Activated B cell treated with CpG ODN at 0.5 μM for 24 hours (primary cell): ENCODE results near the gene ABHD1. TPM values are rescaled to one million over a fixed set of nuclear protein-coding genes. Genes with fewer than 3 reads are reported as not detected.

ENCODE experiments used
- ATAC-seq: fragments of 200-7000 bp; cut with Tn5 transposase; one replicate; pipeline ENCODE4 v1.10.0; 2021; ENCODE audit warnings: low read depth, mild to moderate bottlenecking, moderate library complexity
- CTCF ChIA-PET: fragments of 350-600 bp; sonication (Branson Sonifier 250); formaldehyde crosslinking; loops from one replicate; lab custom pipeline; 2021; ENCODE audit warnings: antibody characterized with exemption; lab: Charles Lee
- POLR2A ChIA-PET: fragments of 350-600 bp; sonication (Branson Sonifier 250); formaldehyde crosslinking; loops from one replicate; lab custom pipeline; 2021; ENCODE audit warnings: antibody characterized with exemption; lab: Charles Lee
- DNase-seq: peaks from one replicate; pipeline ENCODE4 v3.0.0; 2022
- H3K27ac Mint-ChIP-seq: one replicate; pipeline ENCODE4 v1.8.0; 2020; ENCODE audit warnings: mixed read lengths
- H3K27me3 Mint-ChIP-seq: one replicate; pipeline ENCODE4 v1.8.0; 2021; ENCODE audit warnings: mixed read lengths
- H3K36me3 Mint-ChIP-seq: one replicate; pipeline ENCODE4 v1.8.0; 2021; ENCODE audit warnings: low read depth, mixed read lengths
- H3K4me1 Mint-ChIP-seq: one replicate; pipeline ENCODE4 v1.8.0; 2021; ENCODE audit warnings: mixed read lengths
- H3K4me3 Mint-ChIP-seq: one replicate; pipeline ENCODE4 v1.8.0; 2020; ENCODE audit warnings: mild to moderate bottlenecking, mixed read lengths
- H3K9me3 Mint-ChIP-seq: one replicate; pipeline ENCODE4 v1.8.0; 2020; ENCODE audit warnings: mixed read lengths
- intact Hi-C: fragments of 100-400 bp; cut with micrococcal nuclease; formaldehyde crosslinking; loops from one replicate; pipeline ENCODE4 v1.15.1; 2024
- total RNA-seq: library from RNA; stranded (reverse); gene quantifications from 2 replicates; pipeline ENCODE4 v1.2.3, GENCODE V29; 2022
- TF ChIP-seq, protein P1 (sequence below): fragments of 200-600 bp; IDR thresholded peaks from one replicate; pipeline ENCODE4 v1.8.0; 2022; ENCODE audit warnings: antibody characterized with exemption, mild to moderate bottlenecking

ABHD1 gene
- total RNA-seq, 1 donor from 2014 or later, result 1.1 TPM

DNA sequence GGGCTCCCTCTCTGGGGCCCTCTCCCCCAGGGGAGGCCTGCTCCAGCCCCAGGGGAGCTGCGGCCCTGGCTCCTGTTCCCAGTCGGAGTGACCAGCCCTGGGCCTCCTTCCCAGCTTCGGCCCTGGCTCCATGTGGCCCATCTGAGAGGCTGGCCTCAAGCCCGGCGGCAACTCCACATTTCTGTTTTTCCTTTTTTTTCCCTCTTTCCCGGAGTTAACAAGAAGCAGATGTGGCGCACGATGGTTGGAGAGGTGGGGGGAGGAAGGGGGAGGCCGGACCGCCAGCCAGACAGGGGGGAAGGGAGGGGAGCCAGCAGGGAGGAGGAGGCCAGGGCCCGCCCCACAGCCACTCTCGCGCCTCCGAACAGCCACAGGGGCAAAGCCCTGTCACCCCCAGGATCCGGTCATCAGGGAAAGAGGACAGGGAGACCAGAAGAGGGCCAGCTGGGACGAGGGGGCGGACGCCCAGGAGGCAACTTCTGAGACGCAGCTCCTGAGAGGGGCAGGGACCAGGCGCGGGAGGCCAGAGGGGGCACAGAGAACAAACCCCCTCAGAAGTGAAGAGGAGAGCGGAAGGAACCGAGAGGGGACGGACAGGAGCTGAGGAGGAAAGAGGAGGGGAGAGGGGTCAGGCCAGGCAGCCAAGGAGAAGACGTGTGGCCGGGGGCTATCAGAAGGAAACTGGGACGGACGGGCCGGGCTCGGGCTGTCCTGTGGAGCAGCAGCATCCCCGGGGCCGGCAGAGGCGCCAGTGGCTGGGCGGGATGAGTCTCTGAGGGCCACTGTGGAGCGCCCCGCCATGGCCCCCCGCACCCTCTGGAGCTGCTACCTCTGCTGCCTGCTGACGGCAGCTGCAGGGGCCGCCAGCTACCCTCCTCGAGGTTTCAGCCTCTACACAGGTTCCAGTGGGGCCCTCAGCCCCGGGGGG is 45.1 kb upstream of the ABHD1 start, which contains the start of gene EMILIN1:
TSS of gene EMILIN1 (plus strand) at position 349 of the 928 bp plus-strand sequence. CDS start at position 800, 451 bp downstream.
- Mint-ChIP-seq H3K27ac (peak within 1 kb of the TSS; percentile 41), H3K9me3 (no peaks in the 10 kb centered on the region), H3K27me3 (no peaks in the 10 kb centered on the region), H3K4me3 (no peak within 1 kb of the TSS), H3K4me1 (peaks cover 41% of the 10 kb centered on the region), H3K36me3 (no peaks in the 10 kb centered on the region)
- CTCF ChIA-PET, result no interaction called here
- ATAC-seq, result no peak
- intact Hi-C loops, result no loop called here
- POLR2A ChIA-PET, result interaction anchor here (0.9 kb wide), 1 partner anchor 15 kb away, joined by 3 read pairs; no protein-coding TSS in a partner anchor
- DNase-seq, result no peak
- TF ChIP-seq, protein P1, sequence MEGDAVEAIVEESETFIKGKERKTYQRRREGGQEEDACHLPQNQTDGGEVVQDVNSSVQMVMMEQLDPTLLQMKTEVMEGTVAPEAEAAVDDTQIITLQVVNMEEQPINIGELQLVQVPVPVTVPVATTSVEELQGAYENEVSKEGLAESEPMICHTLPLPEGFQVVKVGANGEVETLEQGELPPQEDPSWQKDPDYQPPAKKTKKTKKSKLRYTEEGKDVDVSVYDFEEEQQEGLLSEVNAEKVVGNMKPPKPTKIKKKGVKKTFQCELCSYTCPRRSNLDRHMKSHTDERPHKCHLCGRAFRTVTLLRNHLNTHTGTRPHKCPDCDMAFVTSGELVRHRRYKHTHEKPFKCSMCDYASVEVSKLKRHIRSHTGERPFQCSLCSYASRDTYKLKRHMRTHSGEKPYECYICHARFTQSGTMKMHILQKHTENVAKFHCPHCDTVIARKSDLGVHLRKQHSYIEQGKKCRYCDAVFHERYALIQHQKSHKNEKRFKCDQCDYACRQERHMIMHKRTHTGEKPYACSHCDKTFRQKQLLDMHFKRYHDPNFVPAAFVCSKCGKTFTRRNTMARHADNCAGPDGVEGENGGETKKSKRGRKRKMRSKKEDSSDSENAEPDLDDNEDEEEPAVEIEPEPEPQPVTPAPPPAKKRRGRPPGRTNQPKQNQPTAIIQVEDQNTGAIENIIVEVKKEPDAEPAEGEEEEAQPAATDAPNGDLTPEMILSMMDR, result no peak

DNA sequence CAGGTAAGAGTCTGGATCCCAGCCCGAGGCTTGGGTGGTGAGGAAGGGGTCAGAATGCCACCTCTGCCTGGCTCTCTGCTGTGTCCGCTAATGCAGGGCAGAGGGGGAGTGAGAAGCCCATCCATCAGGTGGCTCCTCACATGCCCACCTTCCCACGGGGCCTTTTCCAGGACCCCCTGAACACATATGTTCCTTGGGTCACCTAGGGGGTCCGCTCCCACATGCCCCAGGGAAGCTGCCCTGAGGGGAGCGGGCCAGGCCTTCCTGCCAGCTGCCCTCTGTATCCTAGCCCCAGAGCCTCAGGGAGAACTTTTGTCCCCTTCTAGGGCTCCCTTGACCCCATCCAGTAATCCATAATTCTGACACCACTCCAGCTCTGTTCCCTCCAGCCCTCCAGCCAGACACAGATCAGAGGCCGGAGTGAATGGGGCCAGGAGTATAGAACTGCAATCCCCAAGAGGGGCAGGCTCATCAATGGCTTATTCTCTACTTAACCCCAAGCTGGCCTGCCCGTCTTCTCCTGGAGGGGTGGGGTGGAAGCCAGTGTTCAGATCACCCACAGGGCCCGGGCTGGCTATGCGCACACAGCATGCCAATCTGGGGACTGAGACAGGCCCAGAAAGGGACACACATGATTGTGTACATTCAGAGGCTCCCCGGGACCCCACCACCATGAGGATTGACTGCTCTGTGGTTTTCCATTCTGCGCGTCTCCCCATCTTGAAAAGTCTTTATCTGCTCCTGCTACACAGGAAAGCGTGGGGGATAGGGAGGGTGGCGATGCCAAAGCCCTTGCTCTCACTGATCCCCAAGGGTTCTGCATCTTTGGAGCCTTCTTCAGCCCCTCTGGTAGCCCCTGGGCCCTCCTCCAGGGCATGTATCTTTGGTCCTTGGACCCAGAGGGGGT is 44.1 kb upstream of the ABHD1 start:
- CTCF ChIA-PET, result no interaction called here
- POLR2A ChIA-PET, result interaction anchor here (0.9 kb wide), 1 partner anchor 15 kb away, joined by 3 read pairs; no protein-coding TSS in a partner anchor
- H3K4me1 Mint-ChIP-seq, result peaks cover 39% of the 10 kb centered on the region

DNA sequence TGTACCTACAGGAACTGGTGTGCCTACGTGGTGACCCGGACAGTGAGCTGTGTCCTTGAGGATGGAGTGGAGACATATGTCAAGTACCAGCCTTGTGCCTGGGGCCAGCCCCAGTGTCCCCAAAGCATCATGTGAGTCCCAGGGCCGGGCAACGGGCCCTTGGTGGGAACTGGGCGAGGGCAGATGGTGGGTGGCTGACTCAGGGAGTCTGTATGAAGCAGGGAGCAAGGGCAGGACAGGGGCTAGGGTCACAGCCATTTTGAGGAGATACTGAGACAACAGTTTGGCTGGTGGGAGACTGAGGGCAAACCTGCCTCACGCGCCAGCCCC is 43.5 kb upstream of the ABHD1 start:
- TF ChIP-seq, protein P1, result no peak
- intact Hi-C loops, result loop anchor here (10.0 kb wide), 1 partner anchor 505 kb away; the partner anchor contains the start of gene ZNF512
- no peak for ATAC-seq
- ChIA-PET CTCF (no interaction called here), POLR2A (interaction anchor here (1.4 to 2.0 kb wide), 2 partner anchors 47 to 54 kb away, joined by 5 to 8 read pairs; partner anchors contain the start of genes PREB and TMEM214)
- peaks cover 33% of the 10 kb centered on the region for H3K4me1 Mint-ChIP-seq
- peak overlapping the region; percentile 14 for H3K27ac Mint-ChIP-seq
- H3K36me3 Mint-ChIP-seq, result no peaks in the 10 kb centered on the region
- no peaks in the 10 kb centered on the region for H3K9me3 Mint-ChIP-seq
- no peak overlapping the region for H3K4me3 Mint-ChIP-seq
- H3K27me3 Mint-ChIP-seq, result no peaks in the 10 kb centered on the region
- no peak for DNase-seq

More for the DNA sequence above, 44.1 kb upstream of the ABHD1 start:
- ATAC-seq (no peak), DNase-seq (no peak)
- TF ChIP-seq, protein P1, result no peak
- intact Hi-C loops, result loop anchor here (10.0 kb wide), 1 partner anchor 505 kb away; the partner anchor contains the start of gene ZNF512
- Mint-ChIP-seq H3K36me3 (no peaks in the 10 kb centered on the region), H3K27ac (peak overlapping the region; percentile 14), H3K4me3 (no peak overlapping the region), H3K9me3 (no peaks in the 10 kb centered on the region), H3K27me3 (no peaks in the 10 kb centered on the region)

DNA sequence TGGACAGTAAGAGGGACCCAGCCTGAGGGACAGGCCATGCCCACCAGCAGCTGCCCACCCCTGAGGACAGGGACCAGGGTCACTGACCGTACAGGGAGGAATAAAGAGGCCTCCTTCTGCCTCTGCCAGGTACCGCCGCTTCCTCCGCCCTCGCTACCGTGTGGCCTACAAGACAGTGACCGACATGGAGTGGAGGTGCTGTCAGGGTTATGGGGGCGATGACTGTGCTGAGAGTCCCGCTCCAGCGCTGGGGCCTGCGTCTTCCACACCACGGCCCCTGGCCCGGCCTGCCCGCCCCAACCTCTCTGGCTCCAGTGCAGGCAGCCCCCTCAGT is 43.0 kb upstream of the ABHD1 start:
- DNase-seq (no peak), ATAC-seq (no peak)
- no peaks in the 10 kb centered on the region for H3K36me3 Mint-ChIP-seq
- H3K27me3 Mint-ChIP-seq, result no peaks in the 10 kb centered on the region
- intact Hi-C loops, result loop anchor here (10.0 kb wide), 1 partner anchor 504 kb away; the partner anchor contains the start of gene ZNF512
- H3K27ac Mint-ChIP-seq, result peak overlapping the region; percentile 95
- CTCF ChIA-PET, result interaction anchor here (0.8 to 1.6 kb wide), 9 partner anchors 9 to 603 kb away, joined by 3 to 16 read pairs (median 3); partner anchors contain the start of genes AGBL5 and OST4
- POLR2A ChIA-PET, result interaction anchor here (0.6 to 6.6 kb wide), 12 partner anchors 8 to 810 kb away, joined by 3 to 53 read pairs (median 4); partner anchors contain the start of genes AGBL5, ATRAID, BABAM2 and OST4
- no peak overlapping the region for H3K4me3 Mint-ChIP-seq
- peaks cover 33% of the 10 kb centered on the region for H3K4me1 Mint-ChIP-seq
- no peaks in the 10 kb centered on the region for H3K9me3 Mint-ChIP-seq
- TF ChIP-seq, protein P1, result no peak
